Measurements from ENCODE around the gene KRTAP4-4. TPM values are rescaled to one million over a fixed set of nuclear protein-coding genes. Genes with fewer than 3 reads are reported as not detected.
A peak's percentile ranks its signal among the peaks of the same experiment; 100 is the strongest.
"Not testable (repeated sequence)": the region's sequence is repeated elsewhere in the genome, so short reads cannot be mapped to it uniquely, and the experiment has no call there.

The KRTAP4-4 gene
- total RNA-seq, 1 donor, result not detected

DNA sequence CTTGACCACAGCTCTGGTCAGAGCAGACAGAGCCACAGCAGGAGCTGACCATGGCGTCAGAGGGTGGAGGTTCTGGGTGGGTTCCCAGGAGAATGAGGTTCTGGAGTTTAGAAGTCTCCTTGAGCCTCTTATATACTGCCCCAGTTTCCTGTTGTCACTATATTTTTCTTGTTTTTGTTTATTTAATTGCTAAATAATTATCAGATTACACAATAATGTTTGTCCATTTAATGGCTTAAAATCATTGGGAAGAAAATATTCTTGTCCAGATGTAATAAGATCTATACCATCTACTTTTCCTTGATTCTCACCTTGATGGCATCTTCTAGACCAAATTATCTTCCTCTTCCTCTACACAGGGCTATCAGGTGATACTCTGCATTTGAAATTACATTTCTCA is 7.6 kb upstream of the KRTAP4-4 start, which contains the start of gene KRTAP4-3:
Gene KRTAP4-3, minus strand, starts transcription at position 101 of the 400 bp plus-strand sequence. Its CDS starts 49 bp downstream, at position 52.
- no peak for DNase-seq (ENCODE audit: insufficient read length, low spot score, missing footprints)
- Histone ChIP-seq H3K79me2 (ENCODE audit: insufficient read depth, low read length) (no peaks in the 10 kb centered on the region), H3K4me3 (ENCODE audit: insufficient read depth, low read length) (no peak within 1 kb of the TSS), H3K4me2 (ENCODE audit: insufficient read depth, low read length) (no peak within 1 kb of the TSS), H3K27me3 (ENCODE audit: insufficient read depth, low read length) (no peaks in the 10 kb centered on the region), H3K9me3 (ENCODE audit: low read depth, low read length) (no peaks in the 10 kb centered on the region), H4K20me1 (ENCODE audit: insufficient read depth, low read length) (no peaks in the 10 kb centered on the region), H3K36me3 (ENCODE audit: insufficient read depth, low read length) (no peaks in the 10 kb centered on the region), H3K4me1 (ENCODE audit: insufficient read depth, low read length) (no peaks in the 10 kb centered on the region), H2AFZ (ENCODE audit: low read length) (no peak within 1 kb of the TSS), H3K27ac (ENCODE audit: low read depth, low read length) (no peak within 1 kb of the TSS)
- TF ChIP-seq CTCF (IDR thresholded peaks at IDR 0.05; ENCODE audit: extremely low read depth, low read depth, low read length), result no peak

DNA sequence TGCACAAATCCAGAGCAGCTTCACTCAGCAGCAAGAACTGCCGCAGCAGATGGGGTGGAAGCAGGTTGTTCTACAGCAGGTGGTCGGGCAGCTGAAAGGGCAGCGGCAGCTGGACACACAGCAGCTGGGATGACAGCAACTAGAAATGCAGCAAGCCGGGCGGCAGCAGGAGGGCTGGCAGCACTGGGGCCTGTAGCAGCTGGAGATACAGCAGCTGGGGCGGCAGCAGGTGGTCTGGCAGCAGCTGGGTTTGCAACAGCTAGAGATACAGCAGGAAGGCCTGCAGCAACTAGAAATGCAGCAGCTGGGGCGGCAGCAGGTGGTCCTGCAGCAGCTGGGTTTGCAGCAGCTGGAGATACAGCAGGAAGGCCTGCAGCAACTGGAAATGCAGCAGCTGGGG is 7.0 kb upstream of the KRTAP4-4 start:
- H3K27ac ChIP-seq (ENCODE audit: low read depth, low read length), result no peak overlapping the region
- no peaks in the 10 kb centered on the region for H3K36me3 ChIP-seq (ENCODE audit: insufficient read depth, low read length)
- no peak for DNase-seq (ENCODE audit: insufficient read length, low spot score, missing footprints)
- no peak for TF ChIP-seq CTCF (IDR thresholded peaks at IDR 0.05; ENCODE audit: extremely low read depth, low read depth, low read length)
- H3K4me2 ChIP-seq (ENCODE audit: insufficient read depth, low read length), result no peak overlapping the region
- H3K4me1 ChIP-seq (ENCODE audit: insufficient read depth, low read length), result no peaks in the 10 kb centered on the region
- H3K79me2 ChIP-seq (ENCODE audit: insufficient read depth, low read length), result no peaks in the 10 kb centered on the region
- no peaks in the 10 kb centered on the region for H3K27me3 ChIP-seq (ENCODE audit: insufficient read depth, low read length)
- no peaks in the 10 kb centered on the region for H4K20me1 ChIP-seq (ENCODE audit: insufficient read depth, low read length)
- no peak overlapping the region for H2AFZ ChIP-seq (ENCODE audit: low read length)
- no peak overlapping the region for H3K4me3 ChIP-seq (ENCODE audit: insufficient read depth, low read length)
- no peaks in the 10 kb centered on the region for H3K9me3 ChIP-seq (ENCODE audit: low read depth, low read length)

DNA sequence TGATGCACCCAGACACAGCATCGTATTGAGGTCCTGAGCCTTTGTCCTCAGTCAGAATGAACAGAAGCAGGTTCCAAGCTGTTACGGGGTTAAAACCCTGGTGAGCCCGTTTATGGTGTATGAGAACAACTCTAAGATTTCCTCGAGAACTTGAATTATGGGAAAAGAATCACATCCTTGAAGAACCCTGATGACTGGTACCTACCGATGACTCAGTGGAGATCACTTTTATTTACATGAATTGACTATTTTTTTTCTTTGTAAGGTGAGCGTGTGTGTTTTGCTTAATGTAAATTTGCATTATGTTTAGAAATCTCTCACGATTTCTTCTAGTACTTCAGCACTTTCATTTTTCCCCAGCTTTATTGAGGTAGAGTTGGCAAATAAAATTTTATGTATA is 3.3 kb upstream of the KRTAP4-4 start:
- H3K36me3 ChIP-seq (ENCODE audit: insufficient read depth, low read length), result no peaks in the 10 kb centered on the region
- H4K20me1 ChIP-seq (ENCODE audit: insufficient read depth, low read length), result no peaks in the 10 kb centered on the region
- H3K4me1 ChIP-seq (ENCODE audit: insufficient read depth, low read length), result no peaks in the 10 kb centered on the region
- peak; percentile 37 for DNase-seq (ENCODE audit: insufficient read length, low spot score, missing footprints)
- no peaks in the 10 kb centered on the region for H3K27me3 ChIP-seq (ENCODE audit: insufficient read depth, low read length)
- peak overlapping the region; percentile 2 for H2AFZ ChIP-seq (ENCODE audit: low read length)
- no peak overlapping the region for H3K4me3 ChIP-seq (ENCODE audit: insufficient read depth, low read length)
- H3K79me2 ChIP-seq (ENCODE audit: insufficient read depth, low read length), result no peaks in the 10 kb centered on the region
- no peak overlapping the region for H3K27ac ChIP-seq (ENCODE audit: low read depth, low read length)
- TF ChIP-seq CTCF (IDR thresholded peaks at IDR 0.05; ENCODE audit: extremely low read depth, low read depth, low read length), result no peak
- peak overlapping the region; percentile 6 for H3K4me2 ChIP-seq (ENCODE audit: insufficient read depth, low read length)
- H3K9me3 ChIP-seq (ENCODE audit: low read depth, low read length), result no peaks in the 10 kb centered on the region

DNA sequence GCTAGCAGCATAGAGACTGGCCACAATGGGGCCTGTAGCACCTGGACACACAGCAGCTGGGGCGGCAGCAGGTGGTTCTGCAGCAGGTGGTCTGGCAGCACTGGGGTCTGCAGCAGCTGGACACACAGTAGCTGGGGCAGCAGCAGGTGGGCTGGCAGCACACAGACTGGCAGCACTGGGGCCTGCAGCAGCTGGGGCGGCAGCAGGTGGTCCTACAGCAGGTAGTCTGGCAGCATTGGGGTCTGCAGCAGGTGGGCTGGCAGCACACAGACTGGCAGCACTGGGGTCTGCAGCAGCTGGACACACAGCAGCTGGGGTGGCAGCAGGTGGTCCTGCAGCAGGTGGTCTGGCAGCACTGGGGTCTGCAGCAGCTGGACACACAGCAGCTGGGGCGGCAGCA is 358 bp downstream of the KRTAP4-4 start:
- not testable (repeated sequence) for H3K79me2 ChIP-seq (ENCODE audit: insufficient read depth, low read length); H3K36me3 ChIP-seq (ENCODE audit: insufficient read depth, low read length); H4K20me1 ChIP-seq (ENCODE audit: insufficient read depth, low read length); H3K4me2 ChIP-seq (ENCODE audit: insufficient read depth, low read length); H3K4me3 ChIP-seq (ENCODE audit: insufficient read depth, low read length); H3K9me3 ChIP-seq (ENCODE audit: low read depth, low read length); H3K4me1 ChIP-seq (ENCODE audit: insufficient read depth, low read length); H2AFZ ChIP-seq (ENCODE audit: low read length); H3K27ac ChIP-seq (ENCODE audit: low read depth, low read length); DNase-seq (ENCODE audit: insufficient read length, low spot score, missing footprints); H3K27me3 ChIP-seq (ENCODE audit: insufficient read depth, low read length)
